HEK293 (cell line): ENCODE data around the gene P2RX7.

Source experiments
- CTCF ChIP-seq: fragments of 450-650 bp; formaldehyde crosslinking; IDR thresholded peaks from 2 replicates; pipeline ENCODE4 v1.5.1; 2016; ENCODE audit warnings: missing biosample characterization, missing genetic modification characterization
- REST ChIP-seq: fragments of 450-650 bp; formaldehyde crosslinking; IDR thresholded peaks from 2 replicates; pipeline ENCODE4 v1.5.1; 2016; ENCODE audit warnings: missing biosample characterization, missing genetic modification characterization
- WT1 ChIP-seq: fragments of 450-650 bp; formaldehyde crosslinking; IDR thresholded peaks from 2 replicates; pipeline ENCODE4 v1.5.1; 2016; ENCODE audit warnings: missing biosample characterization, missing genetic modification characterization
- ZBTB17 ChIP-seq: fragments of 450-650 bp; formaldehyde crosslinking; IDR thresholded peaks from 2 replicates; pipeline ENCODE4 v1.5.1; 2016; ENCODE audit warnings: missing biosample characterization, missing genetic modification characterization
- ZNF514 ChIP-seq: fragments of 450-650 bp; formaldehyde crosslinking; IDR thresholded peaks from 2 replicates; pipeline ENCODE4 v1.5.1; 2016; ENCODE audit warnings: missing biosample characterization, missing genetic modification characterization
- ZSCAN5A ChIP-seq: fragments of 450-650 bp; formaldehyde crosslinking; IDR thresholded peaks from 2 replicates; pipeline ENCODE4 v1.5.1; 2016; ENCODE audit warnings: missing biosample characterization, missing genetic modification characterization

- no peak for TF ChIP-seq CTCF
- TF ChIP-seq ZBTB17: no peak
- no peak for TF ChIP-seq ZSCAN5A (tag by site-specific recombination)
- no peak for TF ChIP-seq ZNF514 (tag by site-specific recombination)
- TF ChIP-seq REST (tag by site-specific recombination): no peak
- TF ChIP-seq WT1 (tag by site-specific recombination): no peak
Observed at GRCh38 chr12:121187501-121187900, 54.8 kb downstream of the P2RX7 start.
